Measurements from ENCODE around the gene SLIT1. TPM values are rescaled to one million over a fixed set of nuclear protein-coding genes. Genes with fewer than 3 reads are reported as not detected.

SLIT1 gene
- polyA plus RNA-seq, 4 donors: 4.3 to 8.2 (median 6.5) TPM

Other genes with a start within 250 kb of the SLIT1 start
- gene ARHGAP19, start 106.7 kb upstream of the SLIT1 start, polyA plus RNA-seq (ENCODE audit: insufficient read length in 4 of 4): 10 to 100 TPM; 20.9 to 37.9 (median 31.1) TPM
- 1 to 10 TPM; 2.9 to 4.1 (median 3.8) TPM for gene FRAT1, start 133.3 kb upstream of the SLIT1 start, polyA plus RNA-seq (ENCODE audit: insufficient read length in 4 of 4)
- 10 to 100 TPM in 3 of 4 donors, 1 to 10 TPM in 1; 4.5 to 13.2 (median 12.2) TPM for gene FRAT2, start 148.8 kb upstream of the SLIT1 start, polyA plus RNA-seq (ENCODE audit: insufficient read length in 4 of 4)
- 10 to 100 TPM; 14.8 to 28.2 (median 20.7) TPM for gene RRP12, start 215.4 kb upstream of the SLIT1 start, polyA plus RNA-seq (ENCODE audit: insufficient read length in 4 of 4)
- 100 to 1,000 TPM; 174 to 184 (median 179) TPM for gene PGAM1, start 240.2 kb upstream of the SLIT1 start, polyA plus RNA-seq (ENCODE audit: insufficient read length in 4 of 4)